NCI-H1436 treated with DMSO at 0.1 percent for 48 hours (cell line): ENCODE measurements around the gene MTAP.

Experiments used
- DNase-seq: peaks from one replicate; lab custom pipeline; 2025; lab: John Stamatoyannopoulos, UW

MTAP gene

DNA sequence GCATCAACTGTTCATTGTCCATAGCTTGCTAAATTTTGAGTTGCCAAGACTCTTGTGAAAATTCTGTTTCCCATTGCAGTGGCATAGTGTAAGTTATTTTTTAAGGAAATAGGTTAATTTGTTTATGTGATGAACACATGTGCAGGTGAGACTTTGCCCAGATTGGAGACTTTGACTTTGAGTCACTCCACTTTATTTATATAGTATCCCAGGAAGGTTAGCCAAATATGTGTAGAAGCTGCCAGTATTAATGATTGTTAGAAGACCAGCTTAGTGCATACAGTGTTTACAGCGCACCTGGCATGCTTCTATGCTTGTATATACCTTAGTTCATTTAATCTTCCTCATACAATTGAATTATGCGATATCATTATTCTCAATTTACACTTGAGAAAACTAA is 51.0 kb downstream of the MTAP start:
- DNase-seq, result no peak

DNA sequence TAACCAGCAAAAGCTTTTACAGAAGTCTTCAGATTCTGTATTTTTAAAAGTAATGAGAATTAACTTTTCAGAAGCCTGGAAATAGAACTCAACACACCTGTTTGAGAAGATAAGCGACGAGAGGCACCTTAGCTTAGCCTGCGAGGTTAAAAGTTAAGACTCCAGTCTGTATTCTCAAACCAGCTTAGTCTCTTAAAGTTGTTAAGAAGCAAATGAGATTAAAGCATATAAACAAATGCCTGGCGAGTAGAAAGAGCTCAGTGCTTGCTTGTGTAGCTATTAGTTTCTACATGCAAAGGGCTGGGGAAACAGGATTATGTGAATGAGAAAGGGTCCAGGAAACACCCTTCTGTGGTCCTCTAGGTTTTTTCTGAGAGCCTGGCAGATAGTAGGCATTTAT is 51.7 kb downstream of the MTAP start:
- DNase-seq, result no peak

DNA sequence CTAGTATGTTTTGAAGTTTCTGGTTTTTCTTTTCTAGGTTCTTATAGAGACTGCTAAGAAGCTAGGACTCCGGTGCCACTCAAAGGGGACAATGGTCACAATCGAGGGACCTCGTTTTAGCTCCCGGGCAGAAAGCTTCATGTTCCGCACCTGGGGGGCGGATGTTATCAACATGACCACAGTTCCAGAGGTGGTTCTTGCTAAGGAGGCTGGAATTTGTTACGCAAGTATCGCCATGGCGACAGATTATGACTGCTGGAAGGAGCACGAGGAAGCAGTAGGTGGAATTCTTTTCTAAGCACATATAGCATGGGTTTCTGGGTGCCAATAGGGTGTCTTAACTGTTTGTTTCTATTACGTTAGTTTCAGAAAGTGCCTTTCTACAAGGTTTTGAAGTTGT is 52.2 kb downstream of the MTAP start:
- no peak for DNase-seq

DNA sequence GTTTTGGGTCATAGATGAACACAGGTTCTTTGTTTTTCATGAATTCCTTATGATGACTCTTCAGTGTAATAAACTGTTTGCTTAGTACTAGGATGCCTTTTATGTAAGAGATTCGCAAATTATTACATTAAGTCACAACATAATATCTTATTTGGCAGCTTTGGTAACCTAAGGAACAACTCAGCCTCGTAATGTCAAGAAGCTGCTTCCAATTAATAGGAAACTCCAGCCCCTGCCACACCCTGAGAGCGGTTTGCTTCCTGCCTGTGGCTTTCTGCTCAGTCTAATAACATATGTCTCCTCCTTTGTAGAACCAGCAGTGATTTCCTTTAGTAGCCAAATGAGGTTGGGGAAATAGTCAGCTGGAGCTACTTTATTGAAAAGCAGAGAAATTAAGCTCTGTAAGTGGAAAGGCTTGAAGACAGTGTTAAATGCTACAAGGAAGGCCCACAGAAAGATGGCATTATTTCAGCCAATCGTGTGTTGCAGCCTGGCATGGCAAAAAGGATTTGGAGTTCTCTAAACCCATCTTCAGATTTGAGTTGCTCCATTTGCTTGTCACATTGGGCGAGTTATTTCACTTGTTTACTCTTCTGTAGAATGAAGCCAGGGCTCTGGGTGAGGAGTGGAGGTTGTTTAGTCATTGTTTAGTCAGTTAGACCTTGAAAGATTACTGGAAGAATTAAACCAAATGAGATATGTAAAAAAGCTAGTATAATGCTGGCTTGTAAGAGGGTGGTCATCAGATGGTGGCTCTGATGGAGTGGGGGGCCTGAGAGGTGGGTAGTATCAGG is 54.1 kb downstream of the MTAP start:
- no peak for DNase-seq

DNA sequence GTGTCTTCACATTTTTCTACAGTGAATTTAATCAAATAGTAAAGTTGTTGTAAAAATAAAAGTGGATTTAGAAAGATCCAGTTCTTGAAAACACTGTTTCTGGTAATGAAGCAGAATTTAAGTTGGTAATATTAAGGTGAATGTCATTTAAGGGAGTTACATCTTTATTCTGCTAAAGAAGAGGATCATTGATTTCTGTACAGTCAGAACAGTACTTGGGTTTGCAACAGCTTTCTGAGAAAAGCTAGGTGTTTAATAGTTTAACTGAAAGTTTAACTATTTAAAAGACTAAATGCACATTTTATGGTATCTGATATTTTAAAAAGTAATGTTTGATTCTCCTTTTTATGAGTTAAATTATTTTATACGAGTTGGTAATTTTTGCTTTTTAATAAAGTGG is 60.4 kb downstream of the MTAP start:
- DNase-seq, result no peak

DNA sequence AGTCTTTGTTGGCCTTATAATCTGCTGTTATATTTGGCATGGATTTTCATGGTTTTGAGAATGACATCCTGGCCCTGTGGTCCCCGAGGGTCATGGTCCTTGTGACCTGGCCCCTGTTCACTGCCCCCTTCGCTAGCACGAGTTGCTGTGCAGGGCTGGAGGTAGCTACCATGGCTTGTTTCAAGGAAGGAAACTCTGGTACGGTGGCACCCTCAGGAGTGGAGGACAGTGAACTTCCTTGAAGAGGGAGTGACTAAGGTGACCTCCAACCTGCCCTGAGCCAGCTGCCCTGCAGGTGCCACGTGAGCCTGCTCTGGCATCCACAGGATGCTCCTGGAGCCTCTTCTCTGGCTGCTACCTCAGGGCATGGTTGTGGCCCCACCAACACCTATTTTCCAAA is 62.1 kb downstream of the MTAP start:
- no peak for DNase-seq

DNA sequence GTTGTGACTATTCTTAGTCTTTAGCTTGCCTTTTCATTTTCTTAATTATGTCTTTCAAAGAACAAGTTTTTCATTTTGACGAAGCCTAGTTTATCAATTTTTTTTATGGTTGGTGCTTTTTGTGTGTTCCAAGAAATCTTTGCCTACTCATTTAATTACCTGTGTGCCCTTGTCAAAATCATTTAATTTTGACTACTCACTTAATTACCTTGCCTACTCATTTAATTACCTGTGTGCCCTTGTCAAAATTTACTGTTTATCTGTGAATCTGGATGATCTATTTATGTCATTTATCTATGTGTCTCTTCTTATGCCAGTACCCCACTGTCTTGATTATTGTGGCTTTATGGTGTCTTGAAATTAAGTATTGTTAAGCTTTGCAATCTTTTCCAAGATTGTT is 63.9 kb downstream of the MTAP start:
- no peak for DNase-seq

DNA sequence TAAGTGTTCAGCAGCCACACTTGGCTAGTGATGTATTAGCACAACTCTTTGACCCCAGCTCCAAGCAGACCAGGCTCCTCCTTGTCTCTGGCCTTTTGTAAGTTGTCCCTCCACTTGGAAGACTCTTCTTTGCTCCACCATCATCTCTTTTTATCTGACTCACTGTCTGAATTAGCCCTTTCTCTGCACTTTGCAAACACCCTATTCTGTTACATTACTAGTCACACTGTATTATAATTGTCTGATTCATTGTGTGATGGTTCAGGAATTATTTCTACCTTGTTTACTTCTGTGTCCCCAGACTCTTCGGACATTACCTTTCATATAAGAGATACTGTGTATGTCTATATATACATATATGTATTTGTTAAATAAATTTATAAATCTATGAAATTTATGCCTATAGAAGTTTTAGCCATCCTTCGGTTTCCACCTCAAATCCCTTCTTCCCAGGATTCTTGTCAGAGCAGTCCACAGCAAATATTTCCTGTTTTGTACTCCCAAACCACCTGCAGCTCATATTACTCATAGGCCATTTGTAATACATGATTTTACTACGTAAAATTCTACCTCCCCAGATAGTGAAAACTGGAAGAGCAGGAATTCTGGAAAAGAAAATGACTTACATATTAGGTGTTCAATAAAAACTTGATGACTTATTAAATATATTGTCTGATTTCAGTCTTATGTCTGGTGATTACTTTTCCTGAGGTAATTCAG is 69.0 kb downstream of the MTAP start:
- no peak for DNase-seq

DNA sequence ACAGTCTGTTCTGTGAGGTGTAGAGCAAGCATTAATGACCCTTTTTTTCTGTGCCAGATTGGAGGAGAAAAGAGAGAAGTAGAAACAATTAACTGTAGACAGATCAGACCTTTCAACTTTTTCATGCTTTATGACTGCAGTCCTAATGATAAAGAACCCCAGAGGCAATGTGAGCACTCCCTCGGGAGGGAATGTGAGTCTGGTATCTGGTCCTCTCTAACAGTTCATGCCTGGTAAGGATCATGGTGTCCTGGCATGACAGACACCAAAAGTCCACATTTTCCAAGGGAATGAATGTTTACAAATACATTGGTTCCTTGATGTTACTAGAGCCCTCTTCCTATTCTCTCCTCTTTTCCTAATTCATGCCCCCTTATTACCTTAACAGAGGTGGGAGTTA is 70.3 kb downstream of the MTAP start:
- no peak for DNase-seq

DNA sequence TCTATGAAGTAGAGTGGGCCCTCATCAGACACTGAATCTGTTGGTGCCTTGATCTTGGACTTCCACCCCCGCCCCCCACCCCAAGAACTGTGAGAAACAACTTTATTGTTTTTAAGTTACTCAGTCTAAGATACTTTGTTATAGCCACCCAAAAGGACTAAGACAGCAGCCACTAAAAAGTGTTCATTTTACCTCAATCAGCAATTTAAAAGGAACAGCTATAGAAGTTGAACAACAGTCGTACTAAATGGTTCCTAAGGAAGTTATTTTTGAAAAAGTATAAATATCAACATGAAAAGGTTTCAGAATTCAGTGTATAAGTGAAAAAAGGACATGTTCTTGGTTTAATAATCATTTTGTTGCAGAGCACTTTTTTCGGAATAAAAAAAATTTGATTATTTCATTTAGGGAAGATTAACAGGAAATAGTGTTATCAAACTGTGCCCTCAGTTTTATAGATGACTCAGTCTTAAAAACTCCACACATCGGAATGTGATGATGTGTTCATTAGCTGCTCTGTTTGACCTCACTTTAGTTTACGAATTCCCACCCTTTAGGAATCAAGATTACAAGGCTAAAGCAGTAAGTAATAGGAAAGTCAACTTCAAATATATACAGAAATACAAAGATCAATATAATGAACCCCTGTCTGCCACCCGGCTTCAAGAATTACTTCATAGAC is 71.2 kb downstream of the MTAP start:
- no peak for DNase-seq

DNA sequence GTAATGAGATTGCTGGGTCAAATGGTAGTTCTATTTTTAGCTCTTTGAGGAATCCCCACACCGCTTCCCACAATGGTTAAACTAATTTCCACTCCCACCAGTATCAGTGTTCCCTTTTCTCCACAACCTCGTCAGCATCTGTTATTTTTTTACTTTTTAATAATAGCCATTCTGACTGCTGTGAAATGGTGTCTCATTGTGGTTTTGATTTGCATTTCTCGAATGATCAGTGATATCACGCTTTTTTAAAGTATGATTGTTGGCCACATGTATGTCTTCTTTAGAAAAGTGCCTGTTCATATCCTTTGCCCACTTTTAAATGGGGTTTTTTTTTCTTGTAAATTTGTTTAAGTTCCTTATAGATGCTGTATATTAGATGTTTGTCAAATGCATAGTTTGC is 73.5 kb downstream of the MTAP start:
- no peak for DNase-seq

DNA sequence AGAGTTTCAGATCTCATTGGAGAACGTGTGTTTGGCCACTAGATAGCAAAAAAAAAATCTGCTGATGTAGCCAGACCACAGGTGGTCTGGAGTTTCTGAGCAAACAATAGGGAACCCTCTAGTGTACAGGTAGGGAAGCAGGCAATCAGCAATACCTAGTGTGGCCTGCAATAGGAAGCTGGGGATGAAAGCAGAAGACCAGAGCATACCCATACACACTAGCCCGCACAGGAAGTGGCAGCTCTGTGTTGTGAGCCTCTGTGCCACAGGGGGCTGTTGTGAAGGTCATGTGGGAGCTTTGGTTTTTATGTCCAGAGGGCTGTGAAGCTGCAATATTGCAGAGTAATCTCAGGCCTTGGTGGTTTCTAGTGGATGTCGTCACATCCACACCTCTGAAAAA is 81.2 kb downstream of the MTAP start:
- DNase-seq, result no peak

DNA sequence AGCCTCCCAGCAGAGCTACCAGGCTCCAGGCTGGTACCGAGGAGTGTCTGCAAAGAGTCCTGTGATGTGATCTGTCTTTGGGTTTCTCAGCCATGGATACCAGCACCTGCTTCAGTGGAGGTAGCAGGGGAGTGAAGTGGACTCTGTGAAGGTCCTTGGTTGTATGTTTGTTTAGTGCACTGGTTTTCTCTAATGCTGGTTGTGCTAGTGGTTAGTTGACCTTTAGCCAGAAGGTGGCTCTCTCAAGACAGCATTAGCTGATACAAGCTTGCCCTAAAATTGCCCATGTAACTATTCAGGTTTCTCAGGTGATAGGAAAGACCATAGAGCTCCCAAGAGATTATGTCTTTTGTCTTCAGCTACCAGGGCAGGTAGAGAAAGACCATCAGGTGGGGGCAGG is 87.2 kb downstream of the MTAP start:
- DNase-seq, result no peak

DNA sequence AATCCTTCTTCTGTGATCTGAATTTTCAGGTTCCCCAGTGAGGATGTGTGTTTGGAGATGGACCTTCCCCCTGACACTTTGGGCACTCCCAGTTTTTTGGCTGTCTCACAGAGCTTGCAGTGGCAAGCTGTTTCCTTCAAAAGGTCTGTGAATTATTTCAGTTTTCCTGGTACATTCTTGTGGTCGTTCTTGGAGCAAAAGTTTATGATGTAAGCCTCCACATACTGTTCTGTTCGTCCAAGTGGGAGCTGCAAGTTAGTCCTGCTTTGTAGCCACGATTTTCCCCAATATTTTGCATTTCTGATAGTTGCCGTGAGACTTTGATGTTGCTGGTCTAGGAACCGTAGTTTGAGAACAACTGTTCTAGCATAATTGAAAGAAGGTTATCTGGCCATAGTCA is 88.3 kb downstream of the MTAP start:
- no peak for DNase-seq

DNA sequence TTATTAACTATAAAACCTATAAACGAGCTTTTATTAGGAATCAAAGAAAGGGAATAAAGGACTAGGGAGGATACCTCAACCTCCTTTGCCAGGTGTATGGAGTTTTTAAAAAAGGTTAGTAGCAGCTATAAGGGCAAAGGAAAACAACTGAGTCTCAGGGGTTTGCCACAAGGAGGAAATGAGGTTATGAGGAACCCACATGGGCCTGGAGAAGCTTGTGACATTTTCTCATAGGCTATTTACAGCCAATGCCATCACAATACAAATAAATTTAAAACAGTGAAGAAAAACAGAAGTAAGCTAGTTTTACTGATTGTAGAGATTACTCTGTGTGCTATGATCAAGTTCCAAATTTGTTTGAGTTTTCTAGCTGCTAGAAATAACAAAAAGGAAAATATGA is 99.1 kb downstream of the MTAP start:
- DNase-seq, result no peak

DNA sequence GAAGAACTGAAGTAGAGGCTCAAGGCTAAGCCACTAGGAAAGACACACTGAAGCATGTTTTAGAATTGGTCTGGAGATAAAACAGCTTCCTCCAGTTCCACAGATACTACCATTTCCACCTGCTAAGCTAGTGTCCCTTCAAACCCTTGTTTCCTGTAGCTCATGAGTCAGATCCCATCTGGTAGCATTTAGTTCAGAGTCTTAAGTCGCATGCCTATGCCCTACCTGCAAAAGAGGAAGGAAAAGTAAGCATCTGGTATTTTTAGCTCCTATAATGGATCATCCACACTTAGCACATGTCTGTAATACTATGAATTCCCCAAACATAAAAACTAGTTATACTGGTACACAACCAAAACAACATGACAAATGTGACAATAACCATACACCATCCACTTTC is 99.7 kb downstream of the MTAP start:
- no peak for DNase-seq

DNA sequence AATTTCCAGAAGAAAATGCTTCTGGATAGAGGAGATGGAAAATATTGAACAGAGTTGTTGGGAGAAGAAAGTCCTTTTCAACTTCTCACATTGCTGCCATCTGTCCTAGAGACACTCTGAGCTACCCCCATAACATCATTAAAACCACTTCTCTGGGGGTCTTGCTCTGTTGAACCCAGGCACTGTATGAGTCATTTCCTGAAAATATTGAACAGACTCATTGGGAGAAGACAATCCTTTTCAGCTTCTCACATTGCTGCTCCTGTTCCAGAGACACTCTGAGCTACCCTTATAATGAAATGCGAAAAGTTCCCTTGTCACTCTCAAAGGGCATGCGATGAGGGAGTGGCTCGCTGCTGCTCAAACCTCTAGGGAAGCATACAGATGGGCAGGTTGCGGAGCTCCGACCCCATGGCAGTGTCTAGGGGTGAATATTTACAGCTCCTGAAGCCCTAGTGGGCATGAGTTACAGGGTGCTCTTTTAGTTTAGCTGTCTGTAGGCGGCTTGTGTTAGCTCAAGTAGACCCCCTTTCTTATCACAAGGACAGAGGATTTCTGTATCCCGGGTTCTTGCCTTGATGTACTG is 101.0 kb downstream of the MTAP start:
- no peak for DNase-seq

DNA sequence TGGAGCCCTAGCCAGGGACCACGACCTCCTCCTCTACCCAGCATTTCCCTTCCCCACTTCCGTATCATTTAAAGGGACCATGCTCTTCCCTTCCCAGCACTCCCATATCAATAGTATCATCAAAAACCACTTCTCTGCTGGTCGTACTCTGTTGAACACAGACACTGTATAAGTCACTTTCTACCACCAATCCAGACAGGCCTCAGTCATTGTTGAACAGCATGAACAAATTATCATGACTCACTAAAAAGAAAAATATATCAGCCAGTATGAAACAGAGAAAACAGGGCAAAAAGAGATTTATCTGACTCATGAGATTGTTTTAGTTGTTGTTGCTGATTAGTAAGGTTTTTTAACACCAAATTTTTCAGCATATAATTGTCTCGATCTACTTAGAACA is 101.9 kb downstream of the MTAP start:
- DNase-seq, result no peak

DNA sequence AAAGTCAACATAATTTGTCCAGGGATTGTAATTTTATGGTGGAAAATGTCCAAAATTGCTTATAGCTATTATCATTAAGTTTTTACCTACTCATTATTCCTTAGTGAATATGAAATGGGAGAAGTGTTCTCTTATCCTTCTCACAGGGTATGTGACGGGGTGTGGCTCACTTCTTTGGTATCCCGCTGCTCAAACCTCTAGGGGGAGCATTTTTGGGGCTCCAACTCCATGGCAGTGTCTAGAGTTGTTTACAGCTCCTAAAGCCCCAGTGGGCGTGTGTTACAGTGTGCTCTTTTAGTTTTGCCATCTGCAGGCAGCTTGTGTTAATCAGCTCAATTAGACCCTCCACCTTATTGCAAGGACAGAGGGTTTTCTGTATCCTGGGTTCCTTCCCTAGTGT is 102.3 kb downstream of the MTAP start:
- no peak for DNase-seq

DNA sequence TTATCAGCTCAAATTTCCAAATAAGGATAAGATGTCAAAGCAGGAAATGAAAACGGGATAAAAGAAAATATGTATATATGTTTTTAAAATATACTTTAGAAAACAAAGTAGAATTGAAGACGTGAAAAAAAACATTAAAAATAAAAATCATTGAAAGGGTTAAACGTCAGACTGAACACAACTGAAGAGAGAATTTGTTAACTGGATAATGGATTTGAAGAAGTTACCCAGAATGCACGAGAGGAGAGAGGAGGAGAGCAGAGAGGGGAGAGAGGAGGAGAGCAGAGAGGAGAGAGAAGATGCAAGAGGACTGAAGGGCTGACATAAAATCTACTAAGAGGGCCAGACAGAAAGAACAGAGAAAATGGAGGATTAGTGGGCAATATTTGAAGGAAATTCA is 103.8 kb downstream of the MTAP start:
- no peak for DNase-seq

DNA sequence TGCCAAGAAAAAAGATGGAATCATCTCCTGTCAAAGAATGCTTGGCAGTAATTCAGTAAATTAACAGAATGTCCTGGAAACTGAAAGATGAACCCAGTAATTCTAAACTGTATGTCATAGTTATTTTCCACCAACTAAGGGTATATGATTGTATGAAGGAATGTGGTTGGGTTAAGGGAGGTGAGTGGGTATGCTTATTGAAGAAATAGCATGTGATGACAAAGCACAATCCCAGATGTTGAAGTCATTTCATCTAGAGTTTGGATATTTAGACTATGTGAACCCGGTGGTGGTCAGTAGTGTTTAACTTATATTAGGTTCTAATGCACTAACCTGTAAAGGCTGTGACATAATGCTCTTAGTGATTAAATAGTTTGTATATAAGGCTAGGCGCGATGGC is 104.4 kb downstream of the MTAP start:
- DNase-seq, result no peak

DNA sequence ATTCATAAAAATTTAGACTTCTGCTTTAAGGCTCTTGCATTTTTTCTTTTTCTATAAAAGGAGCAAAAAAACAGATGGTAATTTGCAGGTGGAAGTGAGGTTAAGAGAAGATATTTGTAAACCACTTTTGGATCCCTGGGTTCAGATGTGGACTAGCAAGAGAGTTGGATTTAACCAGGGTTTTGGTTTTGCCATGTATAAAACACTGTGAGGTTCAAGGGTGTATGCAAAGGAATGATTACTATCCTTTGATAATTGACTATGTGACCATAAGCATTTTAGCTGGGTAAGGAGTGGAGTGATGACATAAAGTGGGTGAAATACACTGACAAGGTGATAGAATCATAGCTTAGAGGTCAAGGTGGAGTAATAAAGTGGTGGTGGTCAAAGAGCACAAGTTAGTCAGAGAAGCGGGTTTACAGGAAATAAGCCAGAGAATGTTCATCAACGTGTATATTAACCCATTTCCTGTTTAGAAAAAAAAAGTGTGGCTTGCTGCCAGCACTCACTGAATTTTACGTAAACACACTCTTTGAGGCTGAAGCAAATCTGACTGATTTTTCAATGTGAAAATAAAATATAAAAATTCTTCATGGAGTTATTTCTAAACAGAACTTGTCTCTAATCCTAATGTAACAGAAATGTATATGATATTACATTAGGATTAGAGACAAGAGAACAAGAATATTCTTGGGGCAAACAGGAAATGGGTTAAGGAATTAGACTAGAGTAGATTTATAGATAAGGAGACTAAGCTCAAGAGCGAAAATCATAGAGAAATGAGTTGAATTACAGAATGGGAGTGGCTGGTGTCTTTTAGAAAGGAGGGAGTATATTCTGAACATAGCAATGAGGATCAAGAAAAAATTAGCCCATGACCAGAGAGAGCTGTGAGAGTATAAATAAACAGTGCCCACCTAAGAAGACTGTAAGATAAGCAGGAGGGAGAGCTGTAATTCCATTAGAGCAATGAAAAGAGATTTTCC is 117.2 kb downstream of the MTAP start:
- DNase-seq, result no peak
